CD4-positive, alpha-beta memory T cell (primary cell): ENCODE data around the gene ARV1. TPM values are rescaled to one million over a fixed set of nuclear protein-coding genes. Genes with fewer than 3 reads are reported as not detected.

Experiments used
- CTCF ChIA-PET: fragments of 350-600 bp; sonication (Branson Sonifier 250); formaldehyde crosslinking; loops from one replicate; lab custom pipeline; 2021; ENCODE audit warnings: inconsistent platforms; ENCODE audit not compliant: partially characterized antibody; lab: Charles Lee
- POLR2A ChIA-PET: fragments of 350-600 bp; sonication (Branson Sonifier 250); formaldehyde crosslinking; loops from one replicate; lab custom pipeline; 2021; ENCODE audit not compliant: partially characterized antibody; lab: Charles Lee
- DNase-seq, 5 donors: peaks; one replicate each; pipeline versions ENCODE4 v3.0.0 to v3.0.0-alpha.2; 2020 to 2022; ENCODE audit warnings: mixed read lengths in 1 of 5
- H3K27ac ChIP-seq: one replicate; pipeline ENCODE4 v1.7.0; 2013; ENCODE audit warnings: low read depth, low read length
- H3K27me3 ChIP-seq: 2 replicates; pipeline ENCODE4 v1.7.0; 2013; ENCODE audit warnings: mild to moderate bottlenecking, low read length, moderate library complexity; ENCODE audit not compliant: insufficient read depth
- H3K36me3 ChIP-seq: 2 replicates; pipeline ENCODE4 v1.7.0; 2013; ENCODE audit warnings: mild to moderate bottlenecking, low read length, moderate library complexity; ENCODE audit not compliant: insufficient read depth
- H3K4me1 ChIP-seq: 2 replicates; pipeline ENCODE4 v1.7.0; 2013; ENCODE audit warnings: mild to moderate bottlenecking, low read length, moderate library complexity; ENCODE audit not compliant: insufficient read depth
- H3K4me3 ChIP-seq, 2 donors: one replicate each; pipeline ENCODE4 v1.7.0; 2013; ENCODE audit warnings: low read length in 2 of 2, mild to moderate bottlenecking in 1 of 2
- H3K9me3 ChIP-seq, 2 donors: one replicate each; pipeline ENCODE4 v1.7.0; 2013; ENCODE audit warnings: low read length in 2 of 2, control low read depth in 1 of 2; ENCODE audit not compliant: control insufficient read depth in 1 of 2
- H3K27ac Mint-ChIP-seq, 7 donors: one replicate each; pipeline ENCODE4 v1.8.0; 2020 to 2021; ENCODE audit warnings: mixed read lengths in 7 of 7, mild to moderate bottlenecking in 6 of 7, inconsistent platforms in 3 of 7, moderate library complexity in 3 of 7
- H3K27me3 Mint-ChIP-seq, 2 donors: one replicate each; pipeline ENCODE4 v1.8.0; 2020 to 2021; ENCODE audit warnings: mixed read lengths in 2 of 2
- H3K36me3 Mint-ChIP-seq, 2 donors: one replicate each; pipeline ENCODE4 v1.8.0; 2020 to 2021; ENCODE audit warnings: mixed read lengths in 2 of 2, inconsistent platforms in 1 of 2, mild to moderate bottlenecking in 1 of 2
- H3K4me1 Mint-ChIP-seq, 4 donors: one replicate each; pipeline ENCODE4 v1.8.0; 2020 to 2021; ENCODE audit warnings: mixed read lengths in 4 of 4, mild to moderate bottlenecking in 1 of 4
- H3K4me3 Mint-ChIP-seq, 8 donors: one replicate each; pipeline ENCODE4 v1.8.0; 2020 to 2021; ENCODE audit warnings: mixed read lengths in 8 of 8, mild to moderate bottlenecking in 7 of 8, moderate library complexity in 6 of 8, inconsistent platforms in 3 of 8
- H3K9me3 Mint-ChIP-seq, 8 donors: one replicate each; pipeline ENCODE4 v1.8.0; 2020 to 2021; ENCODE audit warnings: mixed read lengths in 8 of 8, mild to moderate bottlenecking in 5 of 8, inconsistent platforms in 3 of 8, moderate library complexity in 1 of 8
- intact Hi-C: fragments of 100-400 bp; cut with micrococcal nuclease; formaldehyde crosslinking; loops from one replicate; pipeline ENCODE4 v1.15.1; 2023
- polyA plus RNA-seq, 2 donors: library from polyadenylated mRNA; unstranded; fragments of 300-500 nt; fragmentation: Illumina TruSeq; gene quantifications; one replicate each; pipeline ENCODE4 v1.2.3, GENCODE V29; 2021
- total RNA-seq, 2 experiments: library from RNA; stranded (reverse); gene quantifications; one replicate each; pipeline ENCODE4 v1.2.3, GENCODE V29; 2021

The ARV1 gene
- total and polyA plus RNA-seq, 4 experiments from 2014 or later, result 13.8 to 37.4 (median 19.3) TPM

- no peaks in the 10 kb centered on the region for H3K9me3 Mint-ChIP-seq
- H3K27ac Mint-ChIP-seq, result no peak overlapping the region
- H3K4me3 Mint-ChIP-seq, result no peak overlapping the region
- ChIA-PET POLR2A (interaction anchor here (1.0 to 1.2 kb wide), 2 partner anchors 18 to 21 kb away, joined by 4 read pairs; partner anchors contain the start of gene ARV1), CTCF (interaction anchor here (1.2 to 1.3 kb wide), 2 partner anchors 9 to 11 kb away, joined by 3 read pairs; no protein-coding TSS in a partner anchor)
- Histone ChIP-seq H3K27me3 (no peaks in the 10 kb centered on the region), H3K4me1 (no peaks in the 10 kb centered on the region), H3K9me3 (no peaks in the 10 kb centered on the region), H3K36me3 (peaks cover 14% of the 10 kb centered on the region), H3K4me3 (no peak overlapping the region), H3K27ac (no peak overlapping the region)
- peaks cover 10 to 25% (median 20%) of the 10 kb centered on the region in 4 donors for H3K4me1 Mint-ChIP-seq
- intact Hi-C loops, result no loop called here
- H3K36me3 Mint-ChIP-seq, result peaks cover 46 to 57% of the 10 kb centered on the region in 2 donors
- H3K27me3 Mint-ChIP-seq, result no peaks in the 10 kb centered on the region
- DNase-seq, result no peak
Measured at GRCh38 chr1:230958370-230958769, 20.5 kb upstream of the ARV1 start.

DNA sequence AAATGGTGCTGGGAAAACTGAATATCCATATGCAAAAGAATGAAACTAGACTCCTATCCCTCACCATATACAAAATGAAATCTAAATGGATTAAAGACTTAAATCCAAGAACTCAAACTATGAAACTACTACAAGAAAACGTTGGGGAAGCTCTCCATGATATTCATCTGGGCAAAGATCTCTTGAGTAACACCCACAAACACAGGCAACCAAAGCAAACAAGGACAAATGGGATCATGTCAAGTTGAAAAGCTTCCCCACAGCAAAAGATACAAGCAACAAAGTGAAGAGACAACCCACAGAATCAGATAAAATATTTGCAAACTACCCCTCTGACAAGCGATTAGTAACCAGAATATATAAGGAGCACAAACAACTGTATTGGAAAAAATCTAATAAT, 14.0 kb upstream of the ARV1 start:
- no peaks in the 10 kb centered on the region for H3K9me3 Mint-ChIP-seq
- H3K27me3 Mint-ChIP-seq, result no peaks in the 10 kb centered on the region
- ChIA-PET CTCF (interaction anchor here (0.8 to 1.5 kb wide), 2 partner anchors 14 to 40 kb away, joined by 3 read pairs; partner anchors contain the start of gene ARV1), POLR2A (no interaction called here)
- H3K27ac ChIP-seq, result no peak overlapping the region
- no peaks in the 10 kb centered on the region for H3K27me3 ChIP-seq
- H3K36me3 ChIP-seq, result no peaks in the 10 kb centered on the region
- no peak overlapping the region for H3K4me3 ChIP-seq
- peaks cover 35 to 58% (median 48%) of the 10 kb centered on the region in 4 donors for H3K4me1 Mint-ChIP-seq
- peaks cover 5% of the 10 kb centered on the region for H3K4me1 ChIP-seq
- H3K4me3 Mint-ChIP-seq, result no peak overlapping the region
- no peak for DNase-seq
- H3K9me3 ChIP-seq, result no peaks in the 10 kb centered on the region
- H3K27ac Mint-ChIP-seq, result peak overlapping the region in 3 of 7 donors; percentile 0 to 33 (median 18)
- H3K36me3 Mint-ChIP-seq, result peaks cover 15 to 23% of the 10 kb centered on the region in 2 donors
- intact Hi-C loops, result no loop called here

DNA sequence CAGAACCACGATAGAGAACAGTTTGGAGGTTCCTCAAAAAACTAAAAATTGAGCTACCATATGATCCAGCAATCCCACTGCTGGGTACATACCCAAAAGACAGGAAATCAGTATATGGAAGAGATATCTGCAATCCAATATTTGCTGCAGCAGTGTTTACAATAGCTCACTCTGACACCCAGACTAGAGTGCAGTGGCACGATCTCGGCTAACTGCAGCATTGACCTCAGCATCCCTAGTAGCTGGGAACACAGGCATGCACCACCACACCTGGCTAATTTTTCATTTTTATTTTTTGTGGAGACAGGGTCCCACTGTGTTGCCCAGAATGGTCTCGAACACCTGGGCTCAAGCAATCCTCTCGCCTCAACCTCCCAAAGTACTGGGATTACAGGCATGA, 13.4 kb upstream of the ARV1 start:
- H3K9me3 Mint-ChIP-seq, result no peaks in the 10 kb centered on the region
- Histone ChIP-seq H3K27ac (no peak overlapping the region), H3K4me3 (no peak overlapping the region), H3K36me3 (no peaks in the 10 kb centered on the region), H3K27me3 (no peaks in the 10 kb centered on the region), H3K9me3 (no peaks in the 10 kb centered on the region), H3K4me1 (peaks cover 5% of the 10 kb centered on the region)
- H3K27me3 Mint-ChIP-seq, result no peaks in the 10 kb centered on the region
- POLR2A ChIA-PET, result interaction anchor here (1.5 kb wide), 1 partner anchor 14 kb away, joined by 4 read pairs; the partner anchor contains the start of genes ARV1 and TTC13
- no peak overlapping the region for H3K4me3 Mint-ChIP-seq
- no peak for DNase-seq
- H3K27ac Mint-ChIP-seq, result peak overlapping the region in 3 of 7 donors; percentile 18 to 49 (median 43)
- CTCF ChIA-PET, result interaction anchor here (0.8 to 1.5 kb wide), 2 partner anchors 14 to 41 kb away, joined by 3 read pairs; partner anchors contain the start of gene ARV1
- peaks cover 12 to 21% of the 10 kb centered on the region in 2 donors for H3K36me3 Mint-ChIP-seq
- intact Hi-C loops, result no loop called here
- H3K4me1 Mint-ChIP-seq, result peaks cover 41 to 60% (median 50%) of the 10 kb centered on the region in 4 donors

DNA sequence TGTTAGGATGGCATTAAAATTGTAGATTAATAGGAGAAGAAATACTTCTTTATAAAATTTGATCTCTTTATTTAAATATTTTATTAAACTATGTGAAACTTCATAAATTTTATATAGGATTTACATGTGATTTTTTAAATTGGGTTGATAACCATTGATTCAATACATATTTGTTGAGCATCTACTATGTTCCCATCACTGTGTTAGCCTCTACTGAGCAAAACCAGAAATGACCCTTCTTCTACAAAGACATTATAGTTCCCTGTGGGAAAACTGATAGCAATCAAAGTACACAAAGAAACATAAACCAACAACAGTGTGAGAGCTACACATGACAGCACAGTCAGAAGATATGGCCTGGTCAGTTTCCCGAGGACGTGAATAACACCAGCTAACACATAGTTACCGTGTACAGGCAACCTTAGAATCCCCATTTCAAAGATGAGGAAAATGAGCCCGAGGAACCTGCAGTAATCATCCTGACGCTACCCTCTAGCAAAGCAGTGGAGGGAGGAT, 12.5 kb upstream of the ARV1 start:
- ChIA-PET CTCF (interaction anchor here (1.2 kb wide), 1 partner anchor 48 kb away, joined by 3 read pairs; no protein-coding TSS in a partner anchor), POLR2A (interaction anchor here (1.5 kb wide), 1 partner anchor 13 kb away, joined by 4 read pairs; the partner anchor contains the start of genes ARV1 and TTC13)
- no peak for DNase-seq
- intact Hi-C loops, result no loop called here
- Histone ChIP-seq H3K36me3 (no peaks in the 10 kb centered on the region), H3K27me3 (no peaks in the 10 kb centered on the region), H3K9me3 (no peaks in the 10 kb centered on the region), H3K4me1 (peaks cover 6% of the 10 kb centered on the region), H3K4me3 (no peak overlapping the region), H3K27ac (no peak overlapping the region)
- Mint-ChIP-seq H3K36me3 (peaks cover 6 to 16% of the 10 kb centered on the region in 2 donors), H3K27ac (no peak overlapping the region), H3K4me1 (peaks cover 43 to 61% (median 49%) of the 10 kb centered on the region in 4 donors), H3K4me3 (no peak overlapping the region), H3K27me3 (no peaks in the 10 kb centered on the region), H3K9me3 (no peaks in the 10 kb centered on the region)

GRCh38 chr1:230970432-230970831, 8.5 kb upstream of the ARV1 start:
- peaks cover 47 to 72% (median 54%) of the 10 kb centered on the region in 4 donors for H3K4me1 Mint-ChIP-seq
- ChIA-PET CTCF (interaction anchor here (1.1 kb wide), 1 partner anchor 9 kb away, joined by 8 read pairs; the partner anchor contains the start of genes ARV1 and TTC13), POLR2A (no interaction called here)
- intact Hi-C loops, result no loop called here
- H3K9me3 Mint-ChIP-seq, result no peaks in the 10 kb centered on the region
- Histone ChIP-seq H3K4me3 (no peak overlapping the region), H3K27ac (no peak overlapping the region), H3K4me1 (peaks cover 46% of the 10 kb centered on the region), H3K27me3 (no peaks in the 10 kb centered on the region), H3K36me3 (no peaks in the 10 kb centered on the region), H3K9me3 (no peaks in the 10 kb centered on the region)
- no peaks in the 10 kb centered on the region for H3K27me3 Mint-ChIP-seq
- peaks cover 12% of the 10 kb centered on the region in 2 donors for H3K36me3 Mint-ChIP-seq
- H3K4me3 Mint-ChIP-seq, result peak overlapping the region in 1 of 8 donors; percentile 60
- peak overlapping the region in 5 of 7 donors; percentile 20 to 87 (median 50) for H3K27ac Mint-ChIP-seq
- no peak for DNase-seq

GRCh38 chr1:230971771-230972170, 7.1 kb upstream of the ARV1 start:
- Mint-ChIP-seq H3K4me3 (peak overlapping the region in 6 of 8 donors; percentile 1 to 82 (median 60)), H3K27me3 (no peaks in the 10 kb centered on the region), H3K27ac (peak overlapping the region; percentile 66 to 94 (median 82)), H3K4me1 (peaks cover 53 to 79% (median 64%) of the 10 kb centered on the region in 4 donors), H3K36me3 (peaks cover 18 to 19% of the 10 kb centered on the region in 2 donors), H3K9me3 (no peaks in the 10 kb centered on the region)
- ChIA-PET CTCF (interaction anchor here (2.1 kb wide), 1 partner anchor 53 kb away, joined by 8 read pairs; no protein-coding TSS in a partner anchor), POLR2A (interaction anchor here (1.2 kb wide), 1 partner anchor 65 kb away, joined by 3 read pairs; no protein-coding TSS in a partner anchor)
- Histone ChIP-seq H3K4me3 (no peak overlapping the region), H3K27me3 (no peaks in the 10 kb centered on the region), H3K9me3 (no peaks in the 10 kb centered on the region), H3K27ac (peak overlapping the region; percentile 49), H3K36me3 (peaks cover 7% of the 10 kb centered on the region), H3K4me1 (peaks cover 54% of the 10 kb centered on the region)
- DNase-seq, result no peak
- intact Hi-C loops, result no loop called here

DNA sequence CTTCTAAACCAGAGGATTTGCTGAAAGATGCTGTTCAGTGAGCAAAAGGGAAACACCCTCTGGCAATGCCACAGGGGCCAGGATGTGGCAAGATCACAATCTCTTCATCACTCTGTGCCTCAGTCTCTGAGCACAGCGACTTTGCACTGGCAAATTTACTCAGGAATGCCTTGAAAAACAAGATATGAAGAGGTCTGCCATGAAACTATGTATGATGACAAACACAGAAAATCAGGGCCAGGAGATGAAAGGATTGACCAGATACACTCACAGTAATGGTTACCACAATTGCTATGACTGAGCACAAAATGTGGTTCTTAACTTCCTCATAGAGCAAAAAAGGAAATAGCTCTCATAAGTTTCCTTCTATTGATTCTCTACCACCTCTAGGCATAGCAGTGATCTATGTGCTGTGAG, 6.0 kb upstream of the ARV1 start:
- H3K9me3 ChIP-seq, result no peaks in the 10 kb centered on the region
- intact Hi-C loops, result no loop called here
- H3K27me3 Mint-ChIP-seq, result no peaks in the 10 kb centered on the region
- H3K27me3 ChIP-seq, result no peaks in the 10 kb centered on the region
- ChIA-PET CTCF (interaction anchor here (0.7 to 2.1 kb wide), 3 partner anchors 9 to 56 kb away, joined by 3 to 8 read pairs (median 3); no protein-coding TSS in a partner anchor), POLR2A (interaction anchor here (0.8 to 1.3 kb wide), 9 partner anchors 22 to 268 kb away, joined by 3 to 5 read pairs (median 4); partner anchors contain the start of gene C1orf198)
- H3K36me3 Mint-ChIP-seq, result peaks cover 18 to 29% of the 10 kb centered on the region in 2 donors
- peak; percentile 79 to 90 (median 83) for DNase-seq
- peaks cover 7% of the 10 kb centered on the region for H3K36me3 ChIP-seq
- H3K4me3 Mint-ChIP-seq, result peak overlapping the region; percentile 42 to 82 (median 74)
- peaks cover 61% of the 10 kb centered on the region for H3K4me1 ChIP-seq
- H3K4me3 ChIP-seq, result no peak overlapping the region
- peak overlapping the region; percentile 49 for H3K27ac ChIP-seq
- H3K27ac Mint-ChIP-seq, result peak overlapping the region; percentile 73 to 94 (median 88)
- H3K9me3 Mint-ChIP-seq, result no peaks in the 10 kb centered on the region
- H3K4me1 Mint-ChIP-seq, result peaks cover 59 to 87% (median 73%) of the 10 kb centered on the region in 4 donors
